Sciatic nerve (tissue), 2 donors: ENCODE data around the gene DCAF7. TPM values are rescaled to one million over a fixed set of nuclear protein-coding genes. Genes with fewer than 3 reads are reported as not detected.

ENCODE experiments used
- ATAC-seq: fragments of 200-7000 bp; cut with Tn5 transposase; one replicate; pipeline ENCODE4 v1.9.1; 2020; ENCODE audit warnings: mild to moderate bottlenecking, moderate library complexity
- DNase-seq: peaks from one replicate; pipeline ENCODE4 v3.0.0-alpha.2; 2020; ENCODE audit warnings: low spot score
- intact Hi-C: fragments of 100-400 bp; cut with DNase I; formaldehyde crosslinking; loops from one replicate; pipeline ENCODE4 v1.14.2; 2022
- total RNA-seq: library from RNA; stranded (reverse); fragmentation: NEBNext Ultra II Directional; extraction: Animal tissue kit (Norgen Biotek cat#: 25700); gene quantifications from one replicate; pipeline ENCODE4 v1.2.1, GENCODE V29; 2021
- donor health status: DM: no; HTN: no; CAD: no.
- donor health status: DM: no; HTN: no; CAD: no.

The DCAF7 gene
- total RNA-seq, 1 donor from 2014 or later = 60.6 TPM

DNA sequence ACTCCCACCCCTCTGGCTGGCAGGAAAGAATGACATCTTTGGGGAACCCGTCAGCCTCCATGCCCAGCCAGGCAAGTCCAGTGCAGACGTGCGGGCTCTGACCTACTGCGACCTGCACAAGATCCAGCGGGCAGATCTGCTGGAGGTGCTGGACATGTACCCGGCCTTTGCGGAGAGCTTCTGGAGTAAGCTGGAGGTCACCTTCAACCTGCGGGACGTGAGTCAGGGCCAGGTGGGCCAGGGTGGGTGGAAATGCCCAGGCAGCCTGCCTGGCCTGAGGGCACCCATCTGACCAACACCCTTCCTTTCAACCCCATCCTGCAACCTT, 8.1 kb upstream of the DCAF7 start:
- peak; percentile 45 for DNase-seq
- intact Hi-C loops = no loop called here
- no peak for ATAC-seq

DNA sequence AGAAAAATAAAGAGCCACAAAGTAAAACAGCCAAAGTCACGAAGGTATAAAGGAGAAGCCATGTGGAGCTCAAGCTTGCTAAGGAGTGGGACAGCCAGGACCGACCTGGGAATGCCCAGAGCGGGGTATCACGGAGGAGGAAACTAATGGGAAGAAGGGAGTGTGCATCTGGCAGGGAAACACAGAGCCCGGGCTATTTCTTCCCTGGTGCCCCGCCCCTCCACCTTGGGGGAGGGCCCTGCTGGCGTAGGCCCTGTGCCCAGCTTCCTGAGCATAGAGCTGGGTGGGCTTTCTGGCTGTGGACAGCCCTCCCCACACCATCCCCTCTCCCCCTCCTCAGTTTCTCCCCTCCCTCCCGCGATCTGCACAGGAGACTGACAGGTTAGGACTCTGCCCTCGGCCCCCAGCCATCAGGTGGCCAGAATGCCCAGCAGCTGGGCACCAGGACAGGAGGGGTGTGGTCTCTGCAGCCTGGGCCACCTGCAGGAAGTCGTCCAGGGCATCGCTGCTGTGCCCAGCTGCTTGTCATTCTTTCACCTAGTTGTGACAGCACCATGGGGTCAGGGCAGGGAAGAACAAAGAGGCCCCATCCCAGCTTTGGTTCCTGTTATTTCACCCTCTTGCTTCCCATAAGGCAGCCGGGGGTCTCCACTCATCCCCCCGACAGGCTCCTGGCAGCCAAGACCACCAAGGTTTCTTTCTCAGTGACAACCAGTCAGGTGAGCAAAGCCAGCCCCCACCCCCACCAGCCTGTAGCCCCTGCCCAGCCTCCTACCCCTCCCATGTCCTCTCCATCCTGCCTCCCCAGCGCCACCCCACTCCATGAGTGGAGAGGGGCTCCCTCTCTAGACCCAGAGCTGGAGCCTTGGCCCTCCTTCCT, 7.1 kb upstream of the DCAF7 start:
- DNase-seq = peak; percentile 44
- no peak for ATAC-seq
- intact Hi-C loops = no loop called here

DNA sequence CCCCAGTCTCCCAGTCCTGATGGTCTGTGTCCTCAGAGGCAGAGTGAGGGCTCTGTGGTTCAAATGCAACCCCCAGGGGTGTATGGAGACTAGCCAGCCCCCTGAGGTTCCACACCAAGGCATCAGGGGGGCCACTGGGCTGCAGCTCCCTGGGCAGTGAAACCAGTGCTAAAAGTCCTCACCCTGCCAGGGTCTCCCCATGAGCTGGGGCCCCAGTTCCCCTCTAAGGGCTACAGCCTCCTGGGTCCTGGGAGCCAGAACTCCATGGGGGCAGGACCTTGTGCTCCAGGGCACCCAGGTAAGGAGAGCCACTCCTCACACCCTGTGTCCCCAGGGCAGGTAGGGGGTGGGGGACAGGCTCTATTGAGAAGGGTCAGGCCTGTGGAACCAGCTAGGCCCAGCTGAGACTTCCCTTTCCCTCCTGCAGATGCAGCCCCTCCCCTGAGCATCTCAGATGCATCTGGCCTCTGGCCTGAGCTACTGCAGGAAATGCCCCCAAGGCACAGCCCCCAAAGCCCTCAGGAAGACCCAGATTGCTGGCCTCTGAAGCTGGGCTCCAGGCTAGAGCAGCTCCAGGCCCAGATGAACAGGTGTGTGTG, 6.4 kb upstream of the DCAF7 start:
- intact Hi-C loops = no loop called here
- ATAC-seq = no peak
- DNase-seq = no peak

DNA sequence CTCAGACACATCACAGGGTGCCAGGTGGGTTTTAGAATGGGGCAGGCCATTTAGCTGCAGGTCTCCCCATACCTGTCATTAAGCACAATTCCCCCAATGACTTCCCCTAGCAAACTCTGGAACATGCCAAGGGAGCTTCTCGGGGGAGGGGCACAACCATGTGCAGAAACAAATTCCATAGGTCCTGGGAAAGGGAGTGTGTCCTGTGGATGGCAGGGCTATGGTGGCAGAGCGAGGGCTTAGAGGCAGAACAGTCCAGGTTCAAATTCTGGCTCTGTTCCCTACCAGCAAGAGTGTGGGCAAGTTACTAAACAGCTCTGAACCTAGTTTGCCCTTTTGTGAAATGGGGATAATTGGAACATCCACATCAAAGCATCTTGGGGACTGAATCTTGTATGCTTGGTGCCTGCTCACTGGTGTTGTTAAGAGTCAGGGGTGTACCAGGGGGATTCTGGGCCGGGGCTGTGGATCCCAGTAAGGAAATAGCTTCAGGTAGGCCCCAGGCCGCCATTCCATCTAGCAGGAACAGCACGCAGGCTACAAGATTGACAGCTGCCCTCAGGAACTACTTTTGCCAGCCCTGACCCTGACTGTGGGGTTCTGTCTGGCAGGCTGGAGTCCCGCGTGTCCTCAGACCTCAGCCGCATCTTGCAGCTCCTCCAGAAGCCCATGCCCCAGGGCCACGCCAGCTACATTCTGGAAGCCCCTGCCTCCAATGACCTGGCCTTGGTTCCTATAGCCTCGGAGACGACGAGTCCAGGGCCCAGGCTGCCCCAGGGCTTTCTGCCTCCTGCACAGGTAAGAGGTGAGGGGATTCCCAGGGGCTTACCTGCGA, 5.6 kb upstream of the DCAF7 start:
- DNase-seq (no peak), ATAC-seq (no peak)
- intact Hi-C loops = no loop called here

DNA sequence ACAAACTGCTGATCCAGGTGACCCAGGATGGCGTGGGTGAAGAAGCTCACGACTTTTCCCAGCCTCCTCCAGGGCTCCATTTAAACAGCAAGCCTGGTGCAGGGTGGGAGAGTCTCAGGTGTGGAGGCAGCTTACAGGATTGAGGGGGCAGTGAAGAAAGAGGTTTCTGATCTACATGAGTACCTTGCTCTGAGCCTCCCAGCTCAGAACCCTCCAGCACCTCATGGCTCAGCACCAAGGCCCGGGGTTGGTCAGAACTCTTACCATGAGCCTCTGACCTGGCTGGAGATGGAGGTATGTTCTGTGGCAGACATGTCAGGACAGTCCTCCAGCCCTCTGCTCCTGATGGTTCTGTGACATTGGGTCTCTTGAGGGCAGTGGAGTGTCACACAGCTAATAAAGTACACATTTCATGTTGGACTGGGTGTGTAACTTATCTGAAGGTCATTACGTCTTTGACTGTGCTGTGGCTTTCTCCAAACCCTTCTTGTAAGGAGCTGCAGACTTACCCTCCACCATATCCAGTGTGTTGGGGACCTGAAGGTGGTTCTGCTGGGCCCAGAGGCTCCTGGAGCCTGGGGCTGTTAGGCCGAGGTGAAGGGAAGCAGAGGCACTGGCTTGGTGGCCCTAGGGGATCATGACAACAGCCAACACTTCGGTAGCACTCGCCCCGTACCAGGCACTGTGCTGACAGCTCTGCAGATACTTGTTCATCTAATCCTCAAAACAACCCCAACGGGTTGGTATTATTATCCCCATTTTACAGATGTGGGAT, 3.8 kb upstream of the DCAF7 start:
- intact Hi-C loops = no loop called here
- DNase-seq (no peak), ATAC-seq (no peak)

DNA sequence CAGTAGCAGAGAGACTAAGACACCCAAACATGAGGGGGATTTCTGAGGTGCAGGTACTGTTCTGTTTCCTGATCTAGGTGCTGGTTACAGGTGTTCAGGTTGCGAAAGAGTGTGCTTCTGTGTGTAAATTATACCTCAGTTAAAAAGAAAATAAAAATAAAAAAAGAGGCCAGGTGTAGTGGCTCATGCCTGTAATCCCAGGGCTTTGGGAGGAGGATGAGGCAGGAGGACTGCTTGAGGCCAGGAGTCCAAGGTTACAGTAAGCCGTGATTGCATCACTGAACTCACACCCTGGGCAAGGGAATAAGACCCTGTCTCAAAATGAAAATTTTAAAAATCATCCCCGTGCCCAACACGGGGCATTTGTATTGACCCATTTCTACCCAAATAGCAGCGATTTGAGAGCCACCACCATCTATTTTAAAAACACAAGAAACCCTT, 3.2 kb upstream of the DCAF7 start:
- no peak for DNase-seq
- ATAC-seq = no peak
- intact Hi-C loops = no loop called here

DNA sequence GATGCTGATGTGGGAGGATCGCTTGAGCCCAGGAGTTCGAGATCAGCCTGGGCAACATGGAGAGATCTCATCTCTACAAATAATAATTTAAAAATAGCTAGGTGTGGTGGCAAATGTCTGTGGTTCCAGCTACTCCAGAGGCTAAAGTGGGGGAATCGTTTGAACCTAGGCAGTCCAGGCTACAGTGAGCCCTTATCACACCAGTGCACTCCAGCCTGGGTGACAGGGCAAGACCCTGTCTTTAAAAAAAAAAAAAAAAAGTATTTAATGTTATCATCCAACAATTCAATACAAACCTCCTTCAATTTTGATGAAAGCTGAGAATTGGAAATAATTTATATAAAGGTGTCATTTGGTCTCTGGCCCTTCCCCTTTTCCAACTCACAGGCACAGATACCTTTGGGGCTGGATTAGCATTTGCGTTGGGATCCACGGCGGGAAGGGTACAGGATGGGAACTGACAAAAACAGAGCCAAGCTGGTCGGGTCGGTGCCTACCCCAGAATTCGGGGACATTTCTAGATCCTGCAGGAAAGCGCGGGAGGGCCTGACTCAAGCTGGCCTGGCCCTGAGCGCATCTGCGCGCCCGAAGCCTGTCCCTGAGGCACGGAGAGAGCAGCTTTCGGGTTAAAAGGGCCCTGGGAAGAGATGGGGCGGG, 860 bp upstream of the DCAF7 start:
- intact Hi-C loops = no loop called here
- peak; percentile 41 for ATAC-seq
- DNase-seq = peak; percentile 67

DNA sequence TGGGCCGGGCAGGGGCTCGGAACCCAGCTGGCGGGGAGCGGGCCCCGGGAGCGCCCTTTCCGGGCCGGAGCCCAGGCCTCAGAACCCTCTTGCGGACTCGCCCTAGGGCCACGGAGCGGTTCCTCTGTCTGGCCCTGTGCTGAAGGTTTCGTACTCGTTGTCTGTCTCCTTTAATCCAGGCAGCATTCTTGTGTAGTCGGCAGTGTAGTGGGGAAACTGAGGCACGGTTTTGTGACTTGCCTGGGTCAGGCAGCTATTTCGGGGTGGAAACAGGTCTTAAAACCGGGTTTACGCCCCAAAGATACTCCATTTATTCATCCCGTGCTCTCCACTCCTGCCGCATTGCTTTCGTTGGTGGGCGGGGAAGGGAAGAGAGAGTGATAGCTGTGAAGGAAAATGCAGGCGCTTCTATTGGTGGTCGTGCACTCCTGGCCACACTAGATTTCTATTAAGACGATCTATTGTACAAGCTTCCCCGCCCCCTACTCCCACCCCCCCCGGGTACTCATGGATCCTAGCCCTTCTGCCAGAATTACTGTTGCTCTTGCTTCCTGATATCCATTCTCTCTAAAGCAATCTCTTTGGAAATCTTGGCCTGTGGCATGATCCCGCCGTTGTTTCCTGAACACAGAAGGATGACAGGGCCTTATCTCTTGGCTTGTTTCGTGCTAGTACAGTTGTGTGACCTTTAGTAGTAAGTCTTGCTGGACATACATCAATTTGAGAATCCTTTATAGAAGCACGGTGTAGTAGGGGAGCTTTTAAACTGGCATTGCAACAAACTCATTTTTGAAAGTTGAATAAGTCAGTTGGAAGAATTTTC, 751 bp downstream of the DCAF7 start:
- no peak for DNase-seq
- peak; percentile 6 for ATAC-seq
- intact Hi-C loops = no loop called here

DNA sequence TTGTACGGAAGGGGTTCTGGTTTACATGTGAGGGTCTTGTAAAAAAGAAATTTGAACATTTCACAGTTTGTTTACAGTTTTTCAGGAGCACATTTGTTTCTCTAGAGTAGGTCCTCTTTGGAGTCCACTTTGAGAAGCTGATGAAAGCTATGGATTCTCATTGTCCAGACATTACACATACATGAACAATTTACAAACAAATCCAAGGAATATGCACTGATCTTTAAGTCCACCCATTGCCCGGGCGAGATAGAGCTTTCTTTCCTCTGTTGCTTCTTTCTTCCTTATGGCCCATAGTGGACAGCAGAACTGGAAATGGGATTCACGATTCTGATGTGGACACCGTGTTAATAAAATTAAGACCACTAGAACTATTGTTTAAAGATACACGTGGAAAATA, 1.9 kb downstream of the DCAF7 start:
- DNase-seq = no peak
- no peak for ATAC-seq
- intact Hi-C loops = no loop called here

DNA sequence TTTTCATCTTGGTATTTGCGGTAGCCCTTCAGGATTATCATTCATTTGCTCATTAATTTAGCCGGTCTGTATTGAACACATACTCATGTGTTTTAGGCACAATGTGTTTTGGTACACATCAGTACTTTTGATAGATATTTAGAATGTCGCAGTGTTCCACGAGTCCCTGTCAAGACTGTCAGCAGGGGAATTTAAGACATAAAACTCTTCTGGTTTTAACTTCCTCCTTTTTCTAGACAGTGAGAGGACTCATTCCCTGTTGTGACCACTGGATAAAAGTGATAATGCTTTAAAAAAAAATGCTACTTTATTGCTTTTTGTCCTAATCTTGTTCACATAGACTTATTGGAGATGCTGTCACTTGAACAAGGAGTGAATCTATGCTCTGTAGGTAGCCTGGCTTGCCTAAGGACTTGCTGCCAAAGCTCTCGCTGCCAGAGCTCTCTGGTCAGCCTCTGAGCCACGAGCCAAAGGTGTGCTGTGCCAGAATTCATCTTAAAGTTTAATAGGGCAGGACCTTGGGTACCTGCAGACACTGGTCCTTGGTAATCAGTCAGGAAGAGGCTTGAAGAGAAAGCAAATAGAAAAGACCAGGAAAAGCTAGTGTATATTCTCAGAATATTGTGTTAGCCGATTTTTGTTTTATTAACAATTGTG, 5.4 kb downstream of the DCAF7 start:
- ATAC-seq (no peak), DNase-seq (no peak)
- intact Hi-C loops = no loop called here

DNA sequence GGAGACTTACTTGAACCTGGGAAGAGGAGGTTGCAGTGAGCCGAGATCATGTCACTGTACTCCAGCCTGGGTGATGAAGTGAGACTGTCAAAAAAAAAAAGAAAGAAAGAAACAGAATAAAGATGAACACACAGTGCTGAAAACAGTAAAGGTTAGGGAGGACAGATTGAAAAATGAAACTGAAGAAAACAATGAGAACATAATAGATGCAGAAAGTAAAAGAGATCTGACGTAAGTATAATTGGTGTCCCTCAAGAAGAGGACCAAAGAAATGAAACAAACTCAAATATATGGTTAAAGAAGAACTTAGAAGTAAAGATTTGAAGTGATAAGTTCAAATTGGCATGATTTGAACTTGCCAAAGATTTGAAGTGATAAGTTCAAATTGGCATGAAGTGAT, 7.1 kb downstream of the DCAF7 start:
- intact Hi-C loops = no loop called here
- no peak for ATAC-seq
- no peak for DNase-seq

DNA sequence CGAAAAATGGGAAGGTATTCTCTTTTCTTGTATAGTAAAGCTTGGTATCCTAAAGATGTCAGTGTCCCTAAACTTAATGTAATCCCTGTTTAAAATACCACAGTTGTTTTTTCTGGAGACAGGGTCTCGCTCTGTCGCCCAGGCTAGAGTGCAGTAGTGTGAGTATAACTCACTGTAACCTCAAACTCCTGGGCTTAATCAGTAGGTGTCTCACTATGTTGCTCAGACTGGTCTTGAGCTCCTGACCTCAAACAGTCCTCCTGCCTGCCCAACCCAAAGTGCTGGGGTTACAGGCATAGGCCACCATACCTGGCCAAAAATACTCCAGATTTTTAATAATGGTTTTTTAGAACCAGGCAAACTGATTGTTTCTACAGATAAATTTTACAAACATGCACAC, 8.2 kb downstream of the DCAF7 start:
- DNase-seq = no peak
- intact Hi-C loops = no loop called here
- no peak for ATAC-seq

DNA sequence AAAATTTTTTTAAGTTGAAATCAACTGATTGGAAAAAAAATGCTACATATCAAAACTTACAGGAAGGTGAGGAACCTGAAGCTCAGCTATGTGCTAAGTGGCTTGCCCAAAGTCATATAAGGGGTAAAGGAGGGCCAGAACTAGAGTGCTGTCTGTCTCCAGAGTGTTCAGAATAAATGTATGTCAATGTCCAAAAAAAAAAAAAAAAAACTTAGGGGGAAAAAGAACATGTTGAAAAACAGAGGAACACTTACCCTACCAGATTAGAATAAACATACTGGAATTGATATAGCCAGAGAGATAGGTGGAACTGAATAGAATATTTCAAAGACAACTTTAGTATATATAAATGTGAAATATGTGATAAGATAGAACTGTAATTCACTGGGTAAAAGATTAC, 11.5 kb downstream of the DCAF7 start:
- DNase-seq (no peak), ATAC-seq (no peak)

DNA sequence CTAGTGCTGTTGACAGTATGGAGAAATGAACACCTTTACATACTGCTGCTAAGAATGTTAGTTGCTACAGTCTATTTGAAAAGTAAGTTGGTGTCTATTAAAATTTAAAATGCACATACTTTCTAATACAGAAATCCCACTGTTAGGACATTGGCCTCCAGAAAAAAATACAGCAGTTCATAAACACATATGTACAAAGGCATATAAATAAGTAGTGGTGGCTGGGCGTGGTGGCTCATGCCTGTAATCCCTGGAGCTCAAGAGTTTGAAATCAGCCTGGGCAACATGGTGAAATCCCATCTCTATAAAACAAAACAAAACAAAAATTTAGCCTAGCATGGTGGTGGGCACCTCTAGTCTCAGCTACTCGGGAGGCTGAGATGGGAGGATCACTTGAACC, 13.1 kb downstream of the DCAF7 start:
- no peak for DNase-seq
- ATAC-seq = no peak
- intact Hi-C loops = no loop called here

More for the DNA sequence above, 11.5 kb downstream of the DCAF7 start:
- intact Hi-C loops = no loop called here

DNA sequence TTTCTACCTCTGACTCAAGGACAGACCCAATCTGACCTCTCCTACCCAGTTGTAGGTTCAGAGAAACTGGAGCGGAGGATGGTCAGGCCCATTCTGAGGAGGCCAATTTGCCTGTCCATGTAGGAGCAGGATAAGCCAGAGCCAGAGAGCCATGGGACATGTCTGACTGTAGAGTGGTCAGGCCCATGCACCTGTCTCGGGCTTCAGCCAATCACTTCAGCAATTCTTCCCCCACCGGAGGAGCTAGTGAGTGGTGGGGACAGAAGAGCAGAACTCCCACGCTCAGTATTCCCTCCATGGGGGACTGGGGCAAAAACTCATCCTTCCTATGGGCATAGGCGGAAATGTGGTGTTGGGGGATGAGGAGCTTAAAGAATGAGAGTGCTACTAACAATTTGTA, 14.3 kb downstream of the DCAF7 start:
- intact Hi-C loops = no loop called here

DNA sequence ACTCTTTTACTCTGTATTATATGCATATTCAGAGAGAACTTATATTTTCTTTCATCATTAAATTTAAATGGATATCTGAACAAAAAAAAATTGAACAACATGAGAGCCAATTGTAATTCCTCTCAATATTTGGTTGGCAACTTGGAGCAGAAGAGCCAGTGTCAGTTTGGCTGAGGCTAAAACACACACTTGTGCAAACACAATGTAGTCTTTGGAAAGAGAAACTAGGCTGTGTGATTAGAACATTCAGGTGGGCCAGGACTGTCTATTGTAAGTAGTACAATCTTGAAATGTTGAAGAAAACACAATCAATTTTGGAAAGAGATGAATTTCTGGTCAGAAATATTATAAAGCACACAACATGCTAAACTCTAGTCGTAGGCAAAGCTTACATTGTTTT, 17.0 kb downstream of the DCAF7 start:
- ATAC-seq (no peak), DNase-seq (no peak)
- intact Hi-C loops = no loop called here

More for the DNA sequence above, 14.3 kb downstream of the DCAF7 start:
- no peak for DNase-seq
- ATAC-seq = no peak

DNA sequence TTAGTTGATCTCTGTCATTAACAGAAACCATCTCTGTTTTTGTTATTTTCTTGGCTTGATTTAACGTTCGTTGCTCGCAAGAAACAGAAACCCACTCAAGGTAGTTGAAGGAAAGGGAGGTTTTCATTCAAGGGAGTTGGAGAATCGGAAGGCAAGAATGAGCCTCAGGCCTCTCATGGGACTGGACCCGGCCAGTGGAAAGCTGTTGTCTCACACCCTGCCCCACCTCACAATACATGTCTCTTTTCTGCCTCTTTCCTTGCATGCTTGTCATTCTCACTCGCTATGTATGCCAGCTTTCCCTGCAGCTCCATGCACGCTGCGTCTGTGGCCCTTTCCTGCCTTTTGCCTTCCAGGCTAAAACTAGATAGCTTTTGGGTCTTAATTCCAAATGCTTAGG, 18.3 kb downstream of the DCAF7 start:
- no peak for ATAC-seq
- no peak for DNase-seq
- intact Hi-C loops = no loop called here
